ENCODE measurements around the gene AQP2.

AQP2 gene

GRCh38 chr12:49942512-49942893 lies 8.0 kb upstream of the AQP2 start:
- no peak for ATAC-seq
- no peak for TF ChIP-seq CREB5 (CRISPR knock-in tag; IDR thresholded peaks at IDR 0.05; ENCODE audit: low read depth)
- no peak for TF ChIP-seq BACH2 (CRISPR knock-in tag; IDR thresholded peaks at IDR 0.05; ENCODE audit: borderline replicate concordance)
- TF ChIP-seq TCF4 (CRISPR knock-in tag; IDR thresholded peaks at IDR 0.05; ENCODE audit: borderline replicate concordance), result no peak
- no peak for TF ChIP-seq ZFP3 (CRISPR knock-in tag; IDR thresholded peaks at IDR 0.05)
- TF ChIP-seq ZNF8 (CRISPR knock-in tag; IDR thresholded peaks at IDR 0.05), result no peak
- TF ChIP-seq TOX (CRISPR knock-in tag; IDR thresholded peaks at IDR 0.05; ENCODE audit: borderline replicate concordance), result no peak
- no peak for TF ChIP-seq ZC3H10 (CRISPR knock-in tag; IDR thresholded peaks at IDR 0.05)
- no peak for TF ChIP-seq ZNF70 (CRISPR knock-in tag; IDR thresholded peaks at IDR 0.05)

DNA sequence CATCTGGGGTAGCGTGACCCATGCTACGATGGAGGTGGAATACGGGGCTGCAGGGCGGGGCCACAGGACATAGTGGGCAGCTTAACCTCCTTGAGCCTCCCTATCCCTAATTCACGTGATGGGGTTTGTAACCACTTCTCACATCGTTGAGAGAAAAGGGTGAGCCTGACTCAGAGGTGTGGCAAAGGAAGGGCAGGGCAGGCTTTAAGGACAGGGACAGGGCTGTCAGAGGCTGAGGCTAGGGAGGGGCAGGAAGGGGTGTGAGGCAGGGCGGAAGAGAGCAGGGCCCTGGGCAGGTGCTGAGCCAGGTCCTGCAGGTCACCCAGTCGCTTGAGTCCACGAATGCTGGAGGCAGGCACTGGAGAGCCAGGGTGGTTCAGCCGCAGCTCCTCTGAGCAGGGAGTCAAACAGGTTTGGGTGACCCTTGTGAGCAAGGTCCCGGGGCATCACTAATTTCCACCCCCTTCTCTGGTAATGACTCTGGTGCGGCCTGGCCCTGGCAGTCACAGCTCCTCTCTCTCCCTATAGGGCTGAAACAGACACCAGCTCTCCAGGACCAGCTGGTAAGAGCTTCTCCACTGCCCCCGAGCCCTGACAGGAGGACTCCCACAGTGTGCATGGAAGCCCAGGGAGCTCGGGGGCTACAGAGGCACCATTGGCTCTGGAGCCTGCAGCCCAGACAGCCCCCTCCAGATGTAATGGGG lies 7.5 kb upstream of the AQP2 start:
- TF ChIP-seq ESRRG (CRISPR knock-in tag; IDR thresholded peaks at IDR 0.05), result no peak
- TF ChIP-seq SNAI2 (CRISPR knock-in tag; IDR thresholded peaks at IDR 0.05), result no peak
- no peak for TF ChIP-seq TOX (CRISPR knock-in tag; IDR thresholded peaks at IDR 0.05; ENCODE audit: borderline replicate concordance)
- no peak for TF ChIP-seq ARNTL (CRISPR knock-in tag; IDR thresholded peaks at IDR 0.05; ENCODE audit: borderline replicate concordance, low read depth)
- TF ChIP-seq, protein P1, sequence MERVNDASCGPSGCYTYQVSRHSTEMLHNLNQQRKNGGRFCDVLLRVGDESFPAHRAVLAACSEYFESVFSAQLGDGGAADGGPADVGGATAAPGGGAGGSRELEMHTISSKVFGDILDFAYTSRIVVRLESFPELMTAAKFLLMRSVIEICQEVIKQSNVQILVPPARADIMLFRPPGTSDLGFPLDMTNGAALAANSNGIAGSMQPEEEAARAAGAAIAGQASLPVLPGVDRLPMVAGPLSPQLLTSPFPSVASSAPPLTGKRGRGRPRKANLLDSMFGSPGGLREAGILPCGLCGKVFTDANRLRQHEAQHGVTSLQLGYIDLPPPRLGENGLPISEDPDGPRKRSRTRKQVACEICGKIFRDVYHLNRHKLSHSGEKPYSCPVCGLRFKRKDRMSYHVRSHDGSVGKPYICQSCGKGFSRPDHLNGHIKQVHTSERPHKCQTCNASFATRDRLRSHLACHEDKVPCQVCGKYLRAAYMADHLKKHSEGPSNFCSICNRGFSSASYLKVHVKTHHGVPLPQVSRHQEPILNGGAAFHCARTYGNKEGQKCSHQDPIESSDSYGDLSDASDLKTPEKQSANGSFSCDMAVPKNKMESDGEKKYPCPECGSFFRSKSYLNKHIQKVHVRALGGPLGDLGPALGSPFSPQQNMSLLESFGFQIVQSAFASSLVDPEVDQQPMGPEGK (CRISPR knock-in tag; IDR thresholded peaks at IDR 0.05; ENCODE audit: borderline replicate concordance), result no peak
- no peak for TF ChIP-seq CREB5 (CRISPR knock-in tag; IDR thresholded peaks at IDR 0.05; ENCODE audit: low read depth)
- TF ChIP-seq ZNF565 (CRISPR knock-in tag; conservative IDR thresholded peaks at IDR 0.05; ENCODE audit: low read depth), result no peak
- TF ChIP-seq, protein P2, sequence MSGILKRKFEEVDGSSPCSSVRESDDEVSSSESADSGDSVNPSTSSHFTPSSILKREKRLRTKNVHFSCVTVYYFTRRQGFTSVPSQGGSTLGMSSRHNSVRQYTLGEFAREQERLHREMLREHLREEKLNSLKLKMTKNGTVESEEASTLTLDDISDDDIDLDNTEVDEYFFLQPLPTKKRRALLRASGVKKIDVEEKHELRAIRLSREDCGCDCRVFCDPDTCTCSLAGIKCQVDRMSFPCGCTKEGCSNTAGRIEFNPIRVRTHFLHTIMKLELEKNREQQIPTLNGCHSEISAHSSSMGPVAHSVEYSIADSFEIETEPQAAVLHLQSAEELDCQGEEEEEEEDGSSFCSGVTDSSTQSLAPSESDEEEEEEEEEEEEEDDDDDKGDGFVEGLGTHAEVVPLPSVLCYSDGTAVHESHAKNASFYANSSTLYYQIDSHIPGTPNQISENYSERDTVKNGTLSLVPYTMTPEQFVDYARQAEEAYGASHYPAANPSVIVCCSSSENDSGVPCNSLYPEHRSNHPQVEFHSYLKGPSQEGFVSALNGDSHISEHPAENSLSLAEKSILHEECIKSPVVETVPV (CRISPR knock-in tag; IDR thresholded peaks at IDR 0.05), result no peak
- no peak for TF ChIP-seq ZNF8 (CRISPR knock-in tag; IDR thresholded peaks at IDR 0.05)
- no peak for TF ChIP-seq POU6F1 (CRISPR knock-in tag; IDR thresholded peaks at IDR 0.05; ENCODE audit: borderline replicate concordance, low read depth)
- TF ChIP-seq BACH2 (CRISPR knock-in tag; IDR thresholded peaks at IDR 0.05; ENCODE audit: borderline replicate concordance), result no peak
- ATAC-seq, result no peak

- ATAC-seq, result no peak
- TF ChIP-seq PPARA (CRISPR knock-in tag; IDR thresholded peaks at IDR 0.05; ENCODE audit: borderline replicate concordance) (no peak), BACH2 (CRISPR knock-in tag; IDR thresholded peaks at IDR 0.05; ENCODE audit: borderline replicate concordance) (no peak), ESRRG (CRISPR knock-in tag; IDR thresholded peaks at IDR 0.05) (no peak), ZNF70 (CRISPR knock-in tag; IDR thresholded peaks at IDR 0.05) (no peak), ZNF8 (CRISPR knock-in tag; IDR thresholded peaks at IDR 0.05) (no peak), SNAI2 (CRISPR knock-in tag; IDR thresholded peaks at IDR 0.05) (no peak), POU6F1 (CRISPR knock-in tag; IDR thresholded peaks at IDR 0.05; ENCODE audit: borderline replicate concordance, low read depth) (no peak), OSR1 (CRISPR knock-in tag; IDR thresholded peaks at IDR 0.05) (no peak), RARB (CRISPR knock-in tag; IDR thresholded peaks at IDR 0.05) (no peak), ZNF565 (CRISPR knock-in tag; conservative IDR thresholded peaks at IDR 0.05; ENCODE audit: low read depth) (no peak), TSHZ2 (CRISPR knock-in tag; IDR thresholded peaks at IDR 0.05) (no peak), TOX (CRISPR knock-in tag; IDR thresholded peaks at IDR 0.05; ENCODE audit: borderline replicate concordance) (no peak), ARNTL (CRISPR knock-in tag; IDR thresholded peaks at IDR 0.05; ENCODE audit: borderline replicate concordance, low read depth) (no peak), CREB5 (CRISPR knock-in tag; IDR thresholded peaks at IDR 0.05; ENCODE audit: low read depth) (no peak), ZFP30 (CRISPR knock-in tag; IDR thresholded peaks at IDR 0.05) (no peak)
- TF ChIP-seq, protein P2 (CRISPR knock-in tag; IDR thresholded peaks at IDR 0.05), result no peak
Measured at GRCh38 chr12:49943625-49943960, 6.9 kb upstream of the AQP2 start.
